HepG2 (cell line): Measurements from ENCODE around the gene FBN3. TPM values are rescaled to one million over a fixed set of nuclear protein-coding genes. Genes with fewer than 3 reads are reported as not detected.

Experiments used
- ATAC-seq: fragments of 200-7000 bp; cut with Tn5 transposase; 3 replicates; pipeline ENCODE4 v1.9.1; 2020; ENCODE audit warnings: mild to moderate bottlenecking, moderate library complexity
- BruUV-seq: library from RNA; stranded (reverse); fragments of 400-500 nt; replicated peaks from 2 replicates; lab custom pipeline; 2021; lab: Mats Ljungman, UMichigan
- CTCF ChIA-PET: fragments of 300-600 bp; formaldehyde crosslinking; extraction: SDS; loops from one replicate; lab custom pipeline; 2021; ENCODE audit warnings: low total read pairs, inconsistent platforms, low intra/inter-chr PET ratio; lab: Yijun Ruan, JAX
- POLR2A ChIA-PET: fragments of 350-600 bp; sonication (Branson Sonifier 250); formaldehyde crosslinking; loops from one replicate; lab custom pipeline; 2020; ENCODE audit warnings: antibody characterized with exemption, inconsistent platforms; lab: Yijun Ruan, JAX
- DNase-seq: peaks from one replicate; pipeline ENCODE4 v3.0.0-alpha.2; 2015; ENCODE audit warnings: low spot score
- FAIRE-seq: peaks from 3 replicates; lab custom pipeline; 2011; peaks lifted over from hg19 to GRCh38; lab: Jason Lieb, UNC
- H2AFZ ChIP-seq: one replicate; pipeline ENCODE4 v1.6.1; 2011; ENCODE audit warnings: low read length, inconsistent platforms
- H3K27ac ChIP-seq: fragments of 300-600 bp; 3 replicates; pipeline ENCODE4 v1.8.0; 2011; ENCODE audit warnings: mixed run types, mild to moderate bottlenecking, mixed read lengths, low read length, inconsistent platforms; ENCODE audit not compliant: insufficient read depth; ENCODE audit errors: extremely low read length
- H3K27me3 ChIP-seq, 2 experiments: fragments of 200-600 bp in 1 of 2; 2 replicates in 1 of 2; 3 replicates in 1 of 2; pipeline versions ENCODE4 v1.6.0 to v1.8.0; 2011; ENCODE audit warnings: low read length in 2 of 2, mild to moderate bottlenecking in 2 of 2, moderate library complexity in 2 of 2, inconsistent platforms in 1 of 2; ENCODE audit not compliant: insufficient read depth in 2 of 2, control insufficient read depth in 1 of 2
- H3K36me3 ChIP-seq, 2 experiments: fragments of 200-600 bp in 1 of 2; replicated peaks in 1 of 2; 2 replicates in 1 of 2; 3 replicates in 1 of 2; pipeline versions ENCODE4 v1.5.1 to v1.8.0; 2011; ENCODE audit warnings: low read length in 2 of 2, inconsistent platforms in 1 of 2; ENCODE audit not compliant: insufficient read depth in 2 of 2, control insufficient read depth in 1 of 2
- H3K4me1 ChIP-seq: 2 replicates; pipeline ENCODE4 v1.5.1; 2012; ENCODE audit warnings: low read length, inconsistent platforms; ENCODE audit not compliant: insufficient read depth
- H3K4me2 ChIP-seq: 2 replicates; pipeline ENCODE4 v1.6.0; 2011; ENCODE audit warnings: low read depth, low read length, inconsistent platforms
- H3K4me3 ChIP-seq, 3 experiments: fragments of 200-600 bp in 1 of 3; sonication (generic), shearing (Covaris generic) in 1 of 3; replicated peaks in 1 of 3; 2 replicates each; pipeline ENCODE4 v1.5.1; 2011 to 2016; ENCODE audit warnings: low read length in 3 of 3, inconsistent platforms in 2 of 3, low read depth in 2 of 3, mild to moderate bottlenecking in 2 of 3, control low read depth in 1 of 3, mixed read lengths in 1 of 3; ENCODE audit not compliant: insufficient read depth in 1 of 3
- H3K79me2 ChIP-seq: one replicate; pipeline ENCODE4 v1.6.1; 2011; ENCODE audit warnings: low read length, inconsistent platforms; ENCODE audit not compliant: insufficient read depth
- H3K9ac ChIP-seq: 2 replicates; pipeline ENCODE4 v1.6.0; 2011; ENCODE audit warnings: mild to moderate bottlenecking, low read depth, low read length, inconsistent platforms; ENCODE audit not compliant: insufficient read depth
- H3K9me3 ChIP-seq: 2 replicates; pipeline ENCODE4 v1.5.1; 2012; ENCODE audit warnings: mild to moderate bottlenecking, low read length
- H4K20me1 ChIP-seq: 2 replicates; pipeline ENCODE4 v1.6.0; 2011; ENCODE audit warnings: inconsistent platforms, mild to moderate bottlenecking, low read length, moderate library complexity; ENCODE audit not compliant: insufficient read depth
- KDM5A ChIP-seq: fragments of 200-600 bp; sonication (generic); IDR thresholded peaks from 2 replicates; pipeline ENCODE4 v1.7.0; 2018; ENCODE audit warnings: antibody characterized with exemption, mild to moderate bottlenecking, low read length, borderline replicate concordance
- NR1H2 ChIP-seq: sonication (generic); formaldehyde crosslinking; IDR thresholded peaks from 2 replicates; pipeline ENCODE4 v1.8.1; 2022; ENCODE audit warnings: low read depth, missing genetic modification reagents, borderline replicate concordance
- PRMT3 ChIP-seq: sonication (generic); formaldehyde crosslinking; IDR thresholded peaks from 2 replicates; pipeline ENCODE4 v1.8.1; 2022; ENCODE audit warnings: low read depth, mild to moderate bottlenecking, moderate library complexity, missing genetic modification reagents, borderline replicate concordance
- ZMYM3 ChIP-seq: sonication (generic); formaldehyde crosslinking; IDR thresholded peaks from 2 replicates; pipeline ENCODE4 v1.5.1; 2020; ENCODE audit warnings: mild to moderate bottlenecking, missing genetic modification reagents
- ZNF7 ChIP-seq: IDR thresholded peaks from 2 replicates; pipeline ENCODE4 v1.6.1; 2016; ENCODE audit warnings: missing biosample characterization, missing genetic modification reagents
- WGBS: methylation state at CpG from one replicate; pipeline ENCODE4 v1.1.6; 2017; ENCODE audit warnings: low lambda C conversion rate; 5-methylcytosine and 5-hydroxymethylcytosine counted together
- in situ Hi-C: cut with HindIII; loops from 2 replicates; pipeline ENCODE4 v1.10.0; 2017; ENCODE audit warnings: low pct_unique_long_range_greater_than_20kb; ENCODE audit not compliant: extremely low pct_ligation_motif_present
- intact Hi-C: fragments of 100-400 bp; cut with micrococcal nuclease; formaldehyde crosslinking; loops from one replicate; pipeline ENCODE4 v1.10.0; 2022; ENCODE audit not compliant: unreplicated experiment
- polyA plus RNA-seq, 8 experiments: library from polyadenylated mRNA; depleted of rRNA in 3 of 8; stranded (reverse) in 7 of 8; unstranded in 1 of 8; fragments of >200 nt; fragmentation: Illumina TruSeq in 4 of 8; extraction: Trizol in 4 of 8; gene quantifications; 2 replicates each; pipeline versions ENCODE4 v1.2.1 to v1.2.3, GENCODE V29; 2011 to 2016; ENCODE audit warnings: low read depth in 4 of 8, missing spikeins in 1 of 8, mixed read lengths in 1 of 8; ENCODE audit not compliant: insufficient read depth in 1 of 8
- total RNA-seq, 5 experiments: library from RNA; depleted of rRNA; stranded (reverse); fragments of >200 nt; fragmentation: Illumina TruSeq; extraction: Trizol; gene quantifications; 2 replicates each; pipeline ENCODE4 v1.2.3, GENCODE V29; 2016; ENCODE audit warnings: low read depth in 1 of 5
- TF ChIP-seq, protein P1 (sequence below): sonication (generic); formaldehyde crosslinking; IDR thresholded peaks from 2 replicates; pipeline ENCODE4 v1.4.0; 2020; ENCODE audit warnings: mild to moderate bottlenecking, missing genetic modification reagents, borderline replicate concordance

FBN3 gene
- total and polyA plus RNA-seq, 2 of the 13 experiments (the other 11 are each of a cell fraction or from before 2014, with no cell fraction given), result 0.20 to 1.3 TPM

GRCh38 chr19:8138201-8138600 lies 11.2 kb downstream of the FBN3 start:
- Histone ChIP-seq H3K9me3 (no peaks in the 10 kb centered on the region), H3K4me1 (peaks cover 46% of the 10 kb centered on the region), H3K36me3 (no peaks in the 10 kb centered on the region), H3K9ac (no peak overlapping the region), H3K79me2 (no peaks in the 10 kb centered on the region), H4K20me1 (no peaks in the 10 kb centered on the region), H3K27me3 (no peaks in the 10 kb centered on the region; a peak in 1 of 5 replicates), H2AFZ (no peak overlapping the region), H3K4me3 (no peak overlapping the region), H3K27ac (no peak overlapping the region), H3K4me2 (no peak overlapping the region)
- no TSS peak for BruUV-seq
- ATAC-seq, result no peak
- ChIA-PET POLR2A (no interaction called here), CTCF (no interaction called here)
- in situ Hi-C loops, result no loop called here
- no peak for FAIRE-seq
- TF ChIP-seq PRMT3 (CRISPR knock-in tag), result no peak
- TF ChIP-seq KDM5A, result no peak
- TF ChIP-seq NR1H2 (CRISPR knock-in tag), result no peak
- no peak for TF ChIP-seq ZMYM3 (CRISPR knock-in tag)
- TF ChIP-seq ZNF7 (CRISPR knock-in tag), result no peak
- TF ChIP-seq, protein P1, sequence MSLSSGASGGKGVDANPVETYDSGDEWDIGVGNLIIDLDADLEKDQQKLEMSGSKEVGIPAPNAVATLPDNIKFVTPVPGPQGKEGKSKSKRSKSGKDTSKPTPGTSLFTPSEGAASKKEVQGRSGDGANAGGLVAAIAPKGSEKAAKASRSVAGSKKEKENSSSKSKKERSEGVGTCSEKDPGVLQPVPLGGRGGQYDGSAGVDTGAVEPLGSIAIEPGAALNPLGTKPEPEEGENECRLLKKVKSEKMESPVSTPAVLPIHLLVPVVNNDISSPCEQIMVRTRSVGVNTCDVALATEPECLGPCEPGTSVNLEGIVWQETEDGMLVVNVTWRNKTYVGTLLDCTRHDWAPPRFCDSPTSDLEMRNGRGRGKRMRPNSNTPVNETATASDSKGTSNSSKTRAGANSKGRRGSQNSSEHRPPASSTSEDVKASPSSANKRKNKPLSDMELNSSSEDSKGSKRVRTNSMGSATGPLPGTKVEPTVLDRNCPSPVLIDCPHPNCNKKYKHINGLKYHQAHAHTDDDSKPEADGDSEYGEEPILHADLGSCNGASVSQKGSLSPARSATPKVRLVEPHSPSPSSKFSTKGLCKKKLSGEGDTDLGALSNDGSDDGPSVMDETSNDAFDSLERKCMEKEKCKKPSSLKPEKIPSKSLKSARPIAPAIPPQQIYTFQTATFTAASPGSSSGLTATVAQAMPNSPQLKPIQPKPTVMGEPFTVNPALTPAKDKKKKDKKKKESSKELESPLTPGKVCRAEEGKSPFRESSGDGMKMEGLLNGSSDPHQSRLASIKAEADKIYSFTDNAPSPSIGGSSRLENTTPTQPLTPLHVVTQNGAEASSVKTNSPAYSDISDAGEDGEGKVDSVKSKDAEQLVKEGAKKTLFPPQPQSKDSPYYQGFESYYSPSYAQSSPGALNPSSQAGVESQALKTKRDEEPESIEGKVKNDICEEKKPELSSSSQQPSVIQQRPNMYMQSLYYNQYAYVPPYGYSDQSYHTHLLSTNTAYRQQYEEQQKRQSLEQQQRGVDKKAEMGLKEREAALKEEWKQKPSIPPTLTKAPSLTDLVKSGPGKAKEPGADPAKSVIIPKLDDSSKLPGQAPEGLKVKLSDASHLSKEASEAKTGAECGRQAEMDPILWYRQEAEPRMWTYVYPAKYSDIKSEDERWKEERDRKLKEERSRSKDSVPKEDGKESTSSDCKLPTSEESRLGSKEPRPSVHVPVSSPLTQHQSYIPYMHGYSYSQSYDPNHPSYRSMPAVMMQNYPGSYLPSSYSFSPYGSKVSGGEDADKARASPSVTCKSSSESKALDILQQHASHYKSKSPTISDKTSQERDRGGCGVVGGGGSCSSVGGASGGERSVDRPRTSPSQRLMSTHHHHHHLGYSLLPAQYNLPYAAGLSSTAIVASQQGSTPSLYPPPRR (CRISPR knock-in tag), result no peak
- no peak for DNase-seq
- WGBS, result no CpG with 5 or more reads among the region's 17 CpGs
- intact Hi-C loops, result no loop called here
